Colonic mucosa (tissue), 4 donors: ENCODE data around the gene LRRC70. TPM values are rescaled to one million over a fixed set of nuclear protein-coding genes. Genes with fewer than 3 reads are reported as not detected.

ENCODE experiments used
- DNase-seq: peaks from one replicate; pipeline ENCODE4 v3.0.0-alpha.2; 2020
- H3K27ac ChIP-seq: fragments of 200-600 bp; one replicate; pipeline ENCODE4 v1.8.0; 2021
- H3K27me3 ChIP-seq: fragments of 200-600 bp; one replicate; pipeline ENCODE4 v1.8.0; 2021
- H3K36me3 ChIP-seq: fragments of 200-600 bp; one replicate; pipeline ENCODE4 v1.8.0; 2021
- H3K4me1 ChIP-seq: fragments of 200-600 bp; one replicate; pipeline ENCODE4 v1.8.0; 2021; ENCODE audit warnings: mild to moderate bottlenecking
- H3K4me3 ChIP-seq: fragments of 200-600 bp; one replicate; pipeline ENCODE4 v1.8.0; 2021
- H3K9ac ChIP-seq, 2 donors: one replicate each; pipeline ENCODE4 v1.7.0; 2013; ENCODE audit warnings: control low read depth in 2 of 2, low read depth in 2 of 2, low read length in 2 of 2
- H3K9me3 ChIP-seq: fragments of 200-600 bp; one replicate; pipeline ENCODE4 v1.8.0; 2021
- intact Hi-C: fragments of 100-400 bp; cut with DNase I; formaldehyde crosslinking; loops from one replicate; pipeline ENCODE4 v1.14.1; 2022
- total RNA-seq, 2 donors: library from RNA; stranded (reverse); fragmentation: NEBNext Ultra II Directional in 1 of 2; extraction: Animal tissue kit (Norgen Biotek cat#: 25700) in 1 of 2; gene quantifications; one replicate each; pipeline ENCODE4 v1.2.1, GENCODE V29; 2021
- TF ChIP-seq, protein P1 (sequence below): fragments of 200-600 bp; IDR thresholded peaks from one replicate; pipeline ENCODE4 v1.8.0; 2022; ENCODE audit warnings: antibody characterized with exemption, mild to moderate bottlenecking
- donor health status: healthy.
- donor health status: DM: no; HTN: no; CAD: no.
- donor health status: DM: no; HTN: no; CAD: no.

LRRC70 gene
- total RNA-seq, 2 donors from 2014 or later = 1.0 to 2.7 TPM

DNA sequence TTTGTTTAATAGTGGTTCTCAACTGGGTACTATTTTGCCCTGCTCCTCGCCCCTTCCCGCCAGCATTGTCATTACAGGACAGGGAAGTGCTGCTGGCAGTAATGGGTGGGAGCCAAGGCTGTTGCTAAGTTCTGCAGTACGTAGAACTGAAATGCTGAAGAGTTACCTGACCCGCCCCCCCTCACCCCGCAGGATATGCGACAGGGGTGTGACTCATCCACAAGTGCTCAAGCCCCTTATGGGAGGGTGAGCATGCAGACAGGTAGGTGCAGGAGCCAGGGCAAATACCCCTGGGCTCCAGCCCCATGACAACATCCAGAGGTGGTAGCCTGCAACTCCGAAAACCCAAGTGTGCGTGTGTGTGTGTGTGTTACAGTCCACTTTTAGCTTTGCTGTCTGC is 35.7 kb downstream of the LRRC70 start:
- H3K4me1 ChIP-seq = no peaks in the 10 kb centered on the region
- no peak overlapping the region for H3K27ac ChIP-seq
- TF ChIP-seq, protein P1, sequence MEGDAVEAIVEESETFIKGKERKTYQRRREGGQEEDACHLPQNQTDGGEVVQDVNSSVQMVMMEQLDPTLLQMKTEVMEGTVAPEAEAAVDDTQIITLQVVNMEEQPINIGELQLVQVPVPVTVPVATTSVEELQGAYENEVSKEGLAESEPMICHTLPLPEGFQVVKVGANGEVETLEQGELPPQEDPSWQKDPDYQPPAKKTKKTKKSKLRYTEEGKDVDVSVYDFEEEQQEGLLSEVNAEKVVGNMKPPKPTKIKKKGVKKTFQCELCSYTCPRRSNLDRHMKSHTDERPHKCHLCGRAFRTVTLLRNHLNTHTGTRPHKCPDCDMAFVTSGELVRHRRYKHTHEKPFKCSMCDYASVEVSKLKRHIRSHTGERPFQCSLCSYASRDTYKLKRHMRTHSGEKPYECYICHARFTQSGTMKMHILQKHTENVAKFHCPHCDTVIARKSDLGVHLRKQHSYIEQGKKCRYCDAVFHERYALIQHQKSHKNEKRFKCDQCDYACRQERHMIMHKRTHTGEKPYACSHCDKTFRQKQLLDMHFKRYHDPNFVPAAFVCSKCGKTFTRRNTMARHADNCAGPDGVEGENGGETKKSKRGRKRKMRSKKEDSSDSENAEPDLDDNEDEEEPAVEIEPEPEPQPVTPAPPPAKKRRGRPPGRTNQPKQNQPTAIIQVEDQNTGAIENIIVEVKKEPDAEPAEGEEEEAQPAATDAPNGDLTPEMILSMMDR = no peak
- no peak overlapping the region for H3K4me3 ChIP-seq
- no peak overlapping the region for H3K9ac ChIP-seq
- no peaks in the 10 kb centered on the region for H3K9me3 ChIP-seq
- DNase-seq = no peak
- no peaks in the 10 kb centered on the region for H3K36me3 ChIP-seq
- H3K27me3 ChIP-seq = no peaks in the 10 kb centered on the region
- intact Hi-C loops = no loop called here

DNA sequence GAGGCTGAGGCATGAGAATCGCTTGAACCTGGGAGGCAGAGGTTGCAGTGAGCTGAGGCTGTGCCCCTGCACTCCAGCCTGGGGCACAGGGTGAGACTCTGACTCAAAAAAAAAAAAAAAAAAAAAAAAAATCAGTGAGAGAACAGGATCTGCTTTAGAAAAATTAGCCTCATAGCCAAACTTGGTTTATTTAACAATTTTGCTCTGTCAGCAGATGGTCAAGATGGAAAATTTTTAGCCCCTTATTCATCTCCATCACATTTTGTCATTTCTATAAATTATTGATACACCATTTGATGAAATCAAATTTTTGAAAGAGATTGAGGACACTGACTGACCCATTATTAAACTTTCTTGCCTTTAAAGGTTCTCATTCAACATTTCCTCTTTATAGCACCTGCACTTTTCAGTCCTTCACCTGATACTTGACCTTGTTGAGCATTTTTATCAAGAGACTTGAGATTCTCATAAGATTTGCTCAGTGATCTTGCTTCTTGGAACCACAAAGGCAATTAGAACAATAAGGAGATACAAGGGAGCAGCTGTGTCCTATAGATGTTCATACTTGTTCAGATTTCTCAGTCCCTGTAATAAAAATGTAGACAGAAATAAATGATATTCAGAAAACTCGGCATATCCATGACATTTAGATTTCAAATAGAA is 38.1 kb downstream of the LRRC70 start:
- Histone ChIP-seq H3K9me3 (no peaks in the 10 kb centered on the region), H3K36me3 (no peaks in the 10 kb centered on the region), H3K27ac (no peak overlapping the region), H3K9ac (no peak overlapping the region), H3K27me3 (no peaks in the 10 kb centered on the region), H3K4me1 (no peaks in the 10 kb centered on the region), H3K4me3 (no peak overlapping the region)
- no peak for DNase-seq
- TF ChIP-seq, protein P1 = no peak
- intact Hi-C loops = no loop called here

DNA sequence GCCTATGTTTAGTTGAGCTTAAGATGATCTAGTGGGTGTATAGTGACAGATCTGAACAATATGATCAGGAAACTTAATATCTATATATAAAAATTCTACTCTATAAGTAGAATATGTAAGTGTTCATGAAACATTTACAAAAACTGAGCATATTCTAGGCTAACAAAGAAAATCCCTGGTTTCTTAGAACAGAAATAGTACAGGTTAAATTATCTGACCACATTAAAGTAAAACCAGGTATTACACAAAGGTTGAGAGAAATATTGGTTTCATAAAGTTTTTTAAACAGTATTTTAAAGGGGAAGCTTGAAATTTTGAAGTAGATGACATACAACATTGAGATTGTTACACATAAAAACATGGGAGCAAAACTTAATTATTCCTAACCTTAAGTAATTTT is 39.3 kb downstream of the LRRC70 start:
- no peak overlapping the region for H3K4me3 ChIP-seq
- TF ChIP-seq, protein P1 = no peak
- no peak overlapping the region for H3K27ac ChIP-seq
- no peak for DNase-seq
- intact Hi-C loops = no loop called here
- no peak overlapping the region for H3K9ac ChIP-seq
- no peaks in the 10 kb centered on the region for H3K4me1 ChIP-seq
- no peaks in the 10 kb centered on the region for H3K36me3 ChIP-seq
- no peaks in the 10 kb centered on the region for H3K9me3 ChIP-seq
- no peaks in the 10 kb centered on the region for H3K27me3 ChIP-seq

DNA sequence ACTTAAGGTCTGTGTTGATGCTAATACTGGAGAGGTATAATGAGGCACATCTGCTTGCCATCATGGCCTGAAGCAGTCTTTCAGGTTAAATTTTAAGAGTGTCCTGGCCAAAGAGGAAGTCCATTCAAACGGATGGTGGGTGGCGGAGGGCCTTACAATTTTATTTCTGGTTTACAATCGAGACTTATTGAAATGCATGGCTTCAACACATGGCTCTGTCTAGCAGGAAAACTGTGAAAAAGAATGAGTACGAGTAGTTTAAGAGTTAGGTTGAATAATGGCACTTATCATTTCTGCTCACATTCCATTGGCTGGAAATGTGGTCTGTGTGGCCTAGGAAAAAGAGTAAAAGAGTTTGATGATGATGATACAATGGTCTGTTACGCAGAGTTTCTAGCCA is 42.1 kb downstream of the LRRC70 start:
- TF ChIP-seq, protein P1 = no peak
- Histone ChIP-seq H3K27ac (no peak overlapping the region), H3K9ac (no peak overlapping the region), H3K36me3 (no peaks in the 10 kb centered on the region), H3K27me3 (no peaks in the 10 kb centered on the region), H3K4me3 (no peak overlapping the region), H3K4me1 (no peaks in the 10 kb centered on the region), H3K9me3 (no peaks in the 10 kb centered on the region)
- intact Hi-C loops = no loop called here
- DNase-seq = no peak

DNA sequence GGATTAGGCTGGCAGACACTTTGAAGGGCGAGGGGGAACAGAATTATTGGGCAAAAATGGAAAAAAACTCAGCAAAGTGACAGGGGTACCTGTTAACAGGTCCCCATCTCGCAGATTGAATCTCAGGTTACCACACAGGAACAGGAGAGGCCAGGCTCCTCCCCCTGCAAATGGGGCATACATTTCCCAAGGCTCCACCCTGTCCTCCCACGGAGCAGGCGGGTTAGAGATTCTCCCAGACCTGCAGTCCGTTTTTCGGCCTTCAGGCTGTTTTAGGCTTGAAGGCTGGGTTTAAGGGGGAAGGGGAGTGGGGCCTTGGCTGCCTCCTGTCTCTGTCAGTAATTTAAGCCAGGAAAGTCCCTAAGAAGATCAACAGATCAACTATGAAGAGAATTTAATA is 42.7 kb downstream of the LRRC70 start:
- Histone ChIP-seq H3K4me1 (no peaks in the 10 kb centered on the region), H3K9me3 (no peaks in the 10 kb centered on the region), H3K9ac (no peak overlapping the region), H3K27ac (no peak overlapping the region), H3K27me3 (no peaks in the 10 kb centered on the region), H3K36me3 (no peaks in the 10 kb centered on the region), H3K4me3 (no peak overlapping the region)
- intact Hi-C loops = no loop called here
- no peak for DNase-seq
- TF ChIP-seq, protein P1 = no peak
